ENCODE results near the gene MUTYH.
A peak's percentile ranks its signal among the peaks of the same experiment; 100 is the strongest.

MUTYH gene

GRCh38 chr1:45319761-45320160, 20.5 kb downstream of the MUTYH start:
- H3K27me3 ChIP-seq (ENCODE audit: control insufficient read depth, insufficient read depth, low read length): no peaks in the 10 kb centered on the region
- H3K9ac ChIP-seq (ENCODE audit: low read depth, low read length): no peak overlapping the region
- peaks cover 17% of the 10 kb centered on the region for H3K4me1 ChIP-seq (ENCODE audit: control insufficient read depth, insufficient read depth, low read length)
- no peaks in the 10 kb centered on the region for H3K36me3 ChIP-seq (ENCODE audit: control insufficient read depth, insufficient read depth, low read length)
- peaks cover 2% of the 10 kb centered on the region; the same call in 1 of the 2 replicates for H3K9me3 ChIP-seq (ENCODE audit: control insufficient read depth, insufficient read depth, low read length)
- H3K4me3 ChIP-seq (ENCODE audit: low read depth, low read length): no peak overlapping the region
- H3K27ac ChIP-seq (ENCODE audit: low read depth, low read length): no peak overlapping the region

GRCh38 chr1:45317166-45317565, 23.1 kb downstream of the MUTYH start:
- Histone ChIP-seq H3K27ac (ENCODE audit: low read depth, low read length) (no peak overlapping the region), H3K27me3 (ENCODE audit: control insufficient read depth, insufficient read depth, low read length) (no peaks in the 10 kb centered on the region), H3K9ac (ENCODE audit: low read depth, low read length) (no peak overlapping the region), H3K4me3 (ENCODE audit: low read depth, low read length) (no peak overlapping the region), H3K4me1 (ENCODE audit: control insufficient read depth, insufficient read depth, low read length) (peaks cover 12% of the 10 kb centered on the region), H3K9me3 (ENCODE audit: control insufficient read depth, insufficient read depth, low read length) (peaks cover 2% of the 10 kb centered on the region; the same call in 1 of the 2 replicates), H3K36me3 (ENCODE audit: control insufficient read depth, insufficient read depth, low read length) (no peaks in the 10 kb centered on the region)

- Histone ChIP-seq H3K4me1 (ENCODE audit: control insufficient read depth, insufficient read depth, low read length) (no peaks in the 10 kb centered on the region), H3K9ac (ENCODE audit: low read depth, low read length) (no peak overlapping the region), H3K27ac (ENCODE audit: low read depth, low read length) (no peak overlapping the region), H3K9me3 (ENCODE audit: control insufficient read depth, insufficient read depth, low read length) (peaks cover 2% of the 10 kb centered on the region; the same call in 1 of the 2 replicates), H3K27me3 (ENCODE audit: control insufficient read depth, insufficient read depth, low read length) (no peaks in the 10 kb centered on the region), H3K36me3 (ENCODE audit: control insufficient read depth, insufficient read depth, low read length) (no peaks in the 10 kb centered on the region), H3K4me3 (ENCODE audit: low read depth, low read length) (no peak overlapping the region)
These were observed 26.0 kb downstream of the MUTYH start for GRCh38 chr1:45314266-45314665.

GRCh38 chr1:45306905-45307304, 33.3 kb downstream of the MUTYH start:
- no peaks in the 10 kb centered on the region; the same call in 1 of the 2 replicates for H3K9me3 ChIP-seq (ENCODE audit: control insufficient read depth, insufficient read depth, low read length)
- H3K27ac ChIP-seq (ENCODE audit: low read depth, low read length): no peak overlapping the region
- H3K9ac ChIP-seq (ENCODE audit: low read depth, low read length): no peak overlapping the region
- peaks cover 34% of the 10 kb centered on the region for H3K4me1 ChIP-seq (ENCODE audit: control insufficient read depth, insufficient read depth, low read length)
- H3K27me3 ChIP-seq (ENCODE audit: control insufficient read depth, insufficient read depth, low read length): no peaks in the 10 kb centered on the region
- H3K4me3 ChIP-seq (ENCODE audit: low read depth, low read length): no peak overlapping the region; the same call in 1 of the 2 replicates
- H3K36me3 ChIP-seq (ENCODE audit: control insufficient read depth, insufficient read depth, low read length): no peaks in the 10 kb centered on the region

- no peaks in the 10 kb centered on the region; the same call in 1 of the 2 replicates for H3K9me3 ChIP-seq (ENCODE audit: control insufficient read depth, insufficient read depth, low read length)
- H3K4me3 ChIP-seq (ENCODE audit: low read depth, low read length): no peak overlapping the region
- H3K27me3 ChIP-seq (ENCODE audit: control insufficient read depth, insufficient read depth, low read length): no peaks in the 10 kb centered on the region
- peak overlapping the region; percentile 60 for H3K27ac ChIP-seq (ENCODE audit: low read depth, low read length)
- no peaks in the 10 kb centered on the region for H3K36me3 ChIP-seq (ENCODE audit: control insufficient read depth, insufficient read depth, low read length)
- H3K9ac ChIP-seq (ENCODE audit: low read depth, low read length): no peak overlapping the region; the same call in 1 of the 2 replicates
- peaks cover 34% of the 10 kb centered on the region for H3K4me1 ChIP-seq (ENCODE audit: control insufficient read depth, insufficient read depth, low read length)
These were observed 33.9 kb downstream of the MUTYH start for GRCh38 chr1:45306319-45306718.

GRCh38 chr1:45305231-45305630, 35.0 kb downstream of the MUTYH start:
- no peaks in the 10 kb centered on the region for H3K36me3 ChIP-seq (ENCODE audit: control insufficient read depth, insufficient read depth, low read length)
- no peak overlapping the region for H3K4me3 ChIP-seq (ENCODE audit: low read depth, low read length)
- no peaks in the 10 kb centered on the region for H3K9me3 ChIP-seq (ENCODE audit: control insufficient read depth, insufficient read depth, low read length)
- H3K27me3 ChIP-seq (ENCODE audit: control insufficient read depth, insufficient read depth, low read length): no peaks in the 10 kb centered on the region
- H3K4me1 ChIP-seq (ENCODE audit: control insufficient read depth, insufficient read depth, low read length): peaks cover 34% of the 10 kb centered on the region
- no peak overlapping the region for H3K27ac ChIP-seq (ENCODE audit: low read depth, low read length)
- no peak overlapping the region for H3K9ac ChIP-seq (ENCODE audit: low read depth, low read length)

GRCh38 chr1:45304311-45305081, 35.7 kb downstream of the MUTYH start:
- no peaks in the 10 kb centered on the region for H3K27me3 ChIP-seq (ENCODE audit: control insufficient read depth, insufficient read depth, low read length)
- H3K36me3 ChIP-seq (ENCODE audit: control insufficient read depth, insufficient read depth, low read length): no peaks in the 10 kb centered on the region
- peak overlapping the region; percentile 93 for H3K9ac ChIP-seq (ENCODE audit: low read depth, low read length)
- peak overlapping the region; percentile 92 for H3K27ac ChIP-seq (ENCODE audit: low read depth, low read length)
- peak overlapping the region; percentile 82 for H3K4me3 ChIP-seq (ENCODE audit: low read depth, low read length)
- no peaks in the 10 kb centered on the region for H3K9me3 ChIP-seq (ENCODE audit: control insufficient read depth, insufficient read depth, low read length)
- peaks cover 34% of the 10 kb centered on the region for H3K4me1 ChIP-seq (ENCODE audit: control insufficient read depth, insufficient read depth, low read length)

GRCh38 chr1:45303520-45304310, 36.5 kb downstream of the MUTYH start:
- peaks cover 34% of the 10 kb centered on the region for H3K4me1 ChIP-seq (ENCODE audit: control insufficient read depth, insufficient read depth, low read length)
- H3K27ac ChIP-seq (ENCODE audit: low read depth, low read length): peak overlapping the region; percentile 92
- no peaks in the 10 kb centered on the region for H3K27me3 ChIP-seq (ENCODE audit: control insufficient read depth, insufficient read depth, low read length)
- H3K9ac ChIP-seq (ENCODE audit: low read depth, low read length): peak overlapping the region; percentile 93
- H3K36me3 ChIP-seq (ENCODE audit: control insufficient read depth, insufficient read depth, low read length): no peaks in the 10 kb centered on the region
- H3K9me3 ChIP-seq (ENCODE audit: control insufficient read depth, insufficient read depth, low read length): no peaks in the 10 kb centered on the region
- H3K4me3 ChIP-seq (ENCODE audit: low read depth, low read length): peak overlapping the region; percentile 82

- Histone ChIP-seq H3K27ac (ENCODE audit: low read depth, low read length) (peak overlapping the region; percentile 88), H3K9me3 (ENCODE audit: control insufficient read depth, insufficient read depth, low read length) (no peaks in the 10 kb centered on the region), H3K27me3 (ENCODE audit: control insufficient read depth, insufficient read depth, low read length) (no peaks in the 10 kb centered on the region), H3K4me3 (ENCODE audit: low read depth, low read length) (peak overlapping the region; percentile 74), H3K9ac (ENCODE audit: low read depth, low read length) (peak overlapping the region; percentile 66), H3K4me1 (ENCODE audit: control insufficient read depth, insufficient read depth, low read length) (peaks cover 39% of the 10 kb centered on the region), H3K36me3 (ENCODE audit: control insufficient read depth, insufficient read depth, low read length) (no peaks in the 10 kb centered on the region)
These were observed 37.6 kb downstream of the MUTYH start for GRCh38 chr1:45302505-45303150.

GRCh38 chr1:45300669-45300997, 39.6 kb downstream of the MUTYH start:
- no peaks in the 10 kb centered on the region for H3K36me3 ChIP-seq (ENCODE audit: control insufficient read depth, insufficient read depth, low read length)
- H3K9me3 ChIP-seq (ENCODE audit: control insufficient read depth, insufficient read depth, low read length): no peaks in the 10 kb centered on the region
- H3K9ac ChIP-seq (ENCODE audit: low read depth, low read length): no peak overlapping the region
- peaks cover 22% of the 10 kb centered on the region for H3K4me1 ChIP-seq (ENCODE audit: control insufficient read depth, insufficient read depth, low read length)
- H3K27ac ChIP-seq (ENCODE audit: low read depth, low read length): no peak overlapping the region
- no peaks in the 10 kb centered on the region for H3K27me3 ChIP-seq (ENCODE audit: control insufficient read depth, insufficient read depth, low read length)
- no peak overlapping the region for H3K4me3 ChIP-seq (ENCODE audit: low read depth, low read length)
